GM12878 (cell line): ENCODE measurements around the gene CAMK2B. TPM values are rescaled to one million over a fixed set of nuclear protein-coding genes. Genes with fewer than 3 reads are reported as not detected.

Experiments used
- ETV6 ChIP-seq, 2 experiments: fragments of 450-650 bp in 1 of 2; IDR thresholded peaks in 1 of 2; conservative IDR thresholded peaks in 1 of 2; 2 replicates each; pipeline ENCODE4 v1.6.1; 2014; ENCODE audit warnings: antibody characterized with exemption in 1 of 2, borderline replicate concordance in 1 of 2, low read depth in 1 of 2, mild to moderate bottlenecking in 1 of 2, moderate library complexity in 1 of 2
- GABPA ChIP-seq: IDR thresholded peaks from 2 replicates; pipeline ENCODE4 v1.6.1; 2014; ENCODE audit warnings: antibody characterized with exemption, low read depth, mild to moderate bottlenecking, inconsistent platforms
- IKZF1 ChIP-seq: fragments of 450-650 bp; conservative IDR thresholded peaks from 2 replicates; pipeline ENCODE4 v1.6.1; 2017; ENCODE audit warnings: antibody characterized with exemption, mild to moderate bottlenecking
- IRF5 ChIP-seq: fragments of 450-650 bp; IDR thresholded peaks from 2 replicates; pipeline ENCODE4 v1.6.1; 2017; ENCODE audit warnings: borderline replicate concordance
- JUNB ChIP-seq: IDR thresholded peaks from 2 replicates; pipeline ENCODE4 v1.6.1; 2016; ENCODE audit warnings: antibody characterized with exemption, mild to moderate bottlenecking
- MLLT1 ChIP-seq: fragments of 450-650 bp; IDR thresholded peaks from 2 replicates; pipeline ENCODE4 v1.6.1; 2016; ENCODE audit warnings: mild to moderate bottlenecking
- MTA3 ChIP-seq: IDR thresholded peaks from 2 replicates; pipeline ENCODE4 v1.6.1; 2012; ENCODE audit warnings: low read length, inconsistent platforms, borderline replicate concordance
- NBN ChIP-seq: fragments of 450-650 bp; IDR thresholded peaks from 2 replicates; pipeline ENCODE4 v1.6.1; 2016
- NFXL1 ChIP-seq: fragments of 450-650 bp; IDR thresholded peaks from 2 replicates; pipeline ENCODE4 v1.6.1; 2017; ENCODE audit warnings: antibody characterized with exemption, mild to moderate bottlenecking, borderline replicate concordance
- PAX5 ChIP-seq: IDR thresholded peaks from 2 replicates; pipeline ENCODE4 v1.6.1; 2011; ENCODE audit warnings: low read depth, low read length, borderline replicate concordance
- PAX8 ChIP-seq: fragments of 450-650 bp; IDR thresholded peaks from 2 replicates; pipeline ENCODE4 v1.6.1; 2017; ENCODE audit warnings: mild to moderate bottlenecking, moderate library complexity
- REST ChIP-seq: IDR thresholded peaks from 2 replicates; pipeline ENCODE4 v1.6.1; 2012; ENCODE audit warnings: mild to moderate bottlenecking, low read depth, low read length
- RUNX3 ChIP-seq: IDR thresholded peaks from 2 replicates; pipeline ENCODE4 v1.6.1; 2012; ENCODE audit warnings: low read length, inconsistent platforms
- SIX5 ChIP-seq: IDR thresholded peaks from 2 replicates; pipeline ENCODE4 v1.6.1; 2011; ENCODE audit warnings: mild to moderate bottlenecking, low read depth, low read length, moderate library complexity; ENCODE audit not compliant: severe bottlenecking
- SKIL ChIP-seq: fragments of 450-650 bp; IDR thresholded peaks from 2 replicates; pipeline ENCODE4 v1.6.1; 2017; ENCODE audit warnings: mild to moderate bottlenecking, low read depth, inconsistent platforms; ENCODE audit not compliant: poor library complexity, severe bottlenecking
- SMC3 ChIP-seq: IDR thresholded peaks from 2 replicates; pipeline ENCODE4 v1.6.1; 2011; ENCODE audit warnings: low read length, improper control_type of control experiment, borderline replicate concordance
- TBL1XR1 ChIP-seq: IDR thresholded peaks from 2 replicates; pipeline ENCODE4 v1.6.1; 2012; ENCODE audit warnings: low read depth, low read length, improper control_type of control experiment
- TCF7 ChIP-seq: IDR thresholded peaks from 2 replicates; pipeline ENCODE4 v1.6.1; 2014; ENCODE audit warnings: antibody characterized with exemption, borderline replicate concordance
- WRNIP1 ChIP-seq: IDR thresholded peaks from 2 replicates; pipeline ENCODE4 v1.6.1; 2011; ENCODE audit warnings: low read depth, low read length, improper control_type of control experiment, borderline replicate concordance
- ZNF217 ChIP-seq: fragments of 450-650 bp; IDR thresholded peaks from 2 replicates; pipeline ENCODE4 v1.6.1; 2017; ENCODE audit warnings: antibody characterized with exemption, mild to moderate bottlenecking
- ZNF274 ChIP-seq: IDR thresholded peaks from one replicate; pipeline ENCODE4 v1.8.0; 2011; ENCODE audit not compliant: insufficient read length, insufficient read depth
- ZNF384 ChIP-seq: IDR thresholded peaks from 2 replicates; pipeline ENCODE4 v1.6.1; 2012; ENCODE audit warnings: low read depth, mild to moderate bottlenecking, low read length, improper control_type of control experiment, borderline replicate concordance
- ZSCAN29 ChIP-seq: fragments of 450-650 bp; IDR thresholded peaks from 2 replicates; pipeline ENCODE4 v1.6.1; 2017; ENCODE audit warnings: mild to moderate bottlenecking, moderate library complexity
- polyA plus RNA-seq, 11 experiments: library from polyadenylated mRNA; depleted of rRNA in 4 of 11; unstranded in 6 of 11; stranded (reverse) in 5 of 11; fragments of >200 nt; fragmentation: Nextera tagmentation in 4 of 11; fragmentation: Illumina TruSeq in 1 of 11; extraction: Ambion mirVana in 4 of 11; extraction: Trizol in 1 of 11; gene quantifications; 1 replicate in 1 of 11; 2 replicates in 10 of 11; pipeline versions ENCODE4 v1.2.1 to v1.2.3, GENCODE V29; 2011 to 2016; ENCODE audit warnings: inconsistent platforms in 2 of 11, missing spikeins in 2 of 11, low read depth in 1 of 11
- total RNA-seq, 4 experiments: library from RNA; depleted of rRNA in 3 of 4; stranded (reverse); fragments of >200 nt in 3 of 4; fragmentation: Illumina TruSeq in 1 of 4; extraction: Trizol in 1 of 4; gene quantifications; 2 replicates each; pipeline versions ENCODE4 v1.2.1 to v1.2.3, GENCODE V29; 2013 to 2021

CAMK2B gene
- total and polyA plus RNA-seq, 10 of the 15 experiments (the other 5 are each of a cell fraction or from before 2014, with no cell fraction given), result 0.06 to 0.23 (median 0.11) TPM; not detected in 5

- TF ChIP-seq REST (peak; percentile 44; the same call in 1 of the 2 replicates), IKZF1 (peak; percentile 76), IRF5 (no peak), MLLT1 (peak; percentile 59), TCF7 (no peak), NFXL1 (no peak), ZNF384 (no peak), NBN (peak; percentile 60; the same call in 1 of the 2 replicates), ETV6 (conservative IDR thresholded peaks at IDR 0.05 in 1 of 2, IDR thresholded peaks at IDR 0.05 in 1 of 2; ENCODE audit: borderline replicate concordance in 1 of 2, low read depth in 1 of 2) (no peak), ZSCAN29 (no peak), ZNF274 (no peak), SMC3 (no peak; the same call in 1 of the 2 replicates), WRNIP1 (no peak), JUNB (no peak), PAX5 (peak; percentile 16; the same call in 1 of the 2 replicates), PAX8 (no peak), SKIL (no peak), ZNF217 (no peak; the same call in 1 of the 2 replicates), TBL1XR1 (peak; percentile 74; the same call in 1 of the 2 replicates), SIX5 (peak; percentile 51), MTA3 (no peak), RUNX3 (peak; percentile 26; the same call in 1 of the 2 replicates), GABPA (peak; percentile 97)
Observed at GRCh38 chr7:44200699-44201461, 124.5 kb downstream of the CAMK2B start, which contains the start of gene YKT6 (continued).
